Hypothalamus (tissue), 51 donors: ENCODE results near the gene VTCN1.
"Not testable (repeated sequence)": the region's sequence is repeated elsewhere in the genome, so short reads cannot be mapped to it uniquely, and the experiment has no call there.

Experiments
- DNase-seq, 51 donors: peaks; one replicate each; lab custom pipeline; 2025; lab: John Stamatoyannopoulos, UW

The VTCN1 gene

DNA sequence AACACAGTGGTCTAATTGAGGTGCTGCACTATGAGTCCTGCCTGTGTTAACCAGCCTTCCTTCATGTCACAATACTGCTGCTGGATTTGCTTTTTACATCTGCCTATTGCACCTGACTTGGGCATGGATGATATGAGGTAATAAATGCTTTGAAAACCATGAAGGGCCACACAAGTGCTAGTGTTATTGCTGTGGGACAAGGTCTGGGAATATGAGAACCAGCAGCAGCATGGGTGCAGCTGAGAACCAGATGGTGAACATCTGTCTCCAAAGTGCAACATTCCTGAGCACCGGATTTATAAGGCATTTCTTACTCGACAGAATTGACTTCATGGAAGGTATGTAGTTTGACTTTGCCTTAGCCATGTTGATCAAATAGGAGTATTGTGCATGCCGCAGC lies 105.7 kb downstream of the VTCN1 start:
- DNase-seq: no peak

- not testable (repeated sequence) for DNase-seq
Measured at GRCh38 chr1:117101858-117102257, 108.9 kb downstream of the VTCN1 start.

- no peak for DNase-seq
Measured at GRCh38 chr1:117101334-117101733, 109.4 kb downstream of the VTCN1 start.

GRCh38 chr1:117098287-117098890 lies 112.3 kb downstream of the VTCN1 start:
- no peak for DNase-seq

DNA sequence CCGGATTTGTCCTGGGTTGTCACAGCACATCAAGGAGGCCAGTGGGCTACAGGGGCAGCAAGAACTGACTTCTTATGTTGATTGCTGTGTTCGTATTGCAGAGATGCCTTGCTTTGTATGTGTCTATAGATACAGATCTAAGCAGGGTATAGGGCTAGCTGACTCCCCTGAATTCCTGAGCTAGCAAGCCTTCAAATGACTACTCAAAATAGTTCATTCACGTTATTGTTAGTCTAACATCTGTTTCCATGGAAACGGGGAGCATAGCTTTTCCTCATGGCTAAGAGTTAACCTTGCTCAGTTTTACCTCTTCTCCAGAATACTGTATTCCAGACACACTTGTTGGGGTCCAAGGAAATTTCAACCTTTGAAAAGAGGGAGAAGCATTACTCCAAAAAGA lies 113.3 kb downstream of the VTCN1 start:
- DNase-seq: peak in 1 of 51 donors; percentile 19

DNA sequence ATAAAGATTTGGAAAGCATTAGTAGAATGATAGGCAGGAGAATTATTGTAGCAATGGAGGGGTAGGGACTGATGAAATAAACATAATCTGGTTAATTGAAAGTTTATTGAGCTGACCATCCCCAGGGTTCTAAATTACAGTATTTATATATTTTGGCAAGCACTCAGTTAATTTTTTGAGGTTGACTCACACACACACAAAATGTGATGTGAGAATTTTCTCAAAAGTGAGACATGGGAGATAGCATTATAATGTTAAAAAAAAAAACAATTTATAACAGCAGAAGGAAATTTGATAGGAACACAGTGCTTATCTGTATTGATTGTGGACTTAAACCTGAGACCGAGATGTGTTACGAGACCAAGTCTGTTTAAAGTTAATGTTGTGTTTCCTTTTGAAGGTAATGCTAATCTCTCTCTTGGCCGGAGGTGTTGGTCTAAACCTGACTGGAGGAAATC lies 113.7 kb downstream of the VTCN1 start:
- DNase-seq: no peak

DNA sequence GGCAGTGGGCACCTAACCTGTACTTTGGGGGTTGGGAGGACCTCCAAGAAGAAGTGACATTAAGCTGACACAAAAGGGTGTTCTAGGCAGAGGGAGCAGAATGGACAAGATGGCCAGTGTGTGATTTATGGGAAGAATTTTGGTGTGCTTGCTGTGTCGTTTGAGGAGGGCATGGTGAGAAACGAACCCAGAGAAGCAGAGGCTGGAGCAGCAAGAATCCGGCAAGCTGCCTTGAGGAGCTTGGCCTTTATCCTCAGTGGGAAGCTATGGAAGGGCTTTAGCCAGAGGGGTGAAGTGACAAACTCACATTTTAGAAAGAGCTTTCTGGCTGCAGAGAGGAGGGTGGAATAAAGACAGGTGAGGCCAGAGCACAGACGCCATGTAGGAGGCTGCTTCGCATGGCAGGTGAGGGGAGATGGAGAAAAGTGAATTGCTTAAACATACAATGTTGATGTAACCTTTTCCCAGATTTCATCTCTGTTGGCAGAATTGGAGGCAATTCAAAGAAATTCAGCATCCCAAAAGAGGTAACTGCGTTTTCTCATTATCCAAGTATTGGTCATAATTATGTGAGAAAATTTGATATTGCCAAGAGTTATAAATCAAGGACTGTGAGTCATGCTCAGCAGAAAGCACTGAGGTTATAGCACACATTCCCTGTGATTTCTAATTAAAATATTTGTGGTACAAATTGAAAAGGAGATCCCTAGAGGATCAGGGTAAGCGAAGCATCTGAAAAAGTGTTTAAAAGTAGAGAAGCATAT lies 115.7 kb downstream of the VTCN1 start:
- DNase-seq: peak in 1 of 51 donors; percentile 27

DNA sequence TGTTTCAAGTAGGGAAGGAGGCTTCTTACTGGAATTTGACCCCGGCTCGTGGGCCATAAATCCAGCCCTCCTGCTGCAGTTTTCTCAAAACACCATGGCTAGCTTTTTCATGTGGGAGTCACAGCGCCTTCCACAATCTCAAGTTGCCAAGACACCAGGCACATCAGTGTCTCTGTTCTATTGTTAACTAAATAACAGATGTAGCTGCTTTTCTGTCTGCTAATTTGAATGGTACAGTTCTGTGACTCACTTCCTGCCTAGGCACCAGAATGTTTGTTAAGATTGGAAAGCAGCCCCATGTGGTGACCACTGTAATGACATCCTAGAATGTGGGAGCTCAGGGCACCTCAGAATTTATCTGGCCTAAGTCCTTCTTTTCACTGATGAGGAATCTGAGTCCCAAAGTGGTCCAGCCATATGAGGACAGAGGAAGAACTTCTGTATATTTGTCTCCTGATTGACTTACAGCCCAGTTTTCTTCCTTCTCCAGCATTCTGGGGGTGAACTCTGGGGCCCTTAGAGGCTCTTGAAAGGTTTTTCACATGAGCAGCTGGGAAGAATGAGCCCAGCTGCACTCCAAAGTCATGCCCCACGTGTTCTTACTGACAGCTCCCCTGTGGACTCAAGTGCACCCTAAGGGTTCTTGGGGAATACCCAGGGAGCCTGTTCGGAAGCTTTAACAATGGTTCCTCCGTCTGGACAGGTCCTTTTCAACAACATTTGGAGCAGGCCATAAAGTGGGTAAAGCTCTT lies 116.7 kb downstream of the VTCN1 start:
- DNase-seq: peak in 1 of 51 donors; percentile 45
